Ascending aorta (tissue), 2 donors: Measurements from ENCODE around the gene PTPRC. TPM values are rescaled to one million over a fixed set of nuclear protein-coding genes. Genes with fewer than 3 reads are reported as not detected.

Experiments
- DNase-seq, 2 donors: peaks; one replicate each; pipeline ENCODE4 v3.0.0-alpha.2; 2019; ENCODE audit warnings: low spot score in 2 of 2
- H3K27ac ChIP-seq, 2 donors: fragments of 200-600 bp; sonication (generic); one replicate each; pipeline ENCODE4 v1.5.1; 2016 to 2017; ENCODE audit warnings: mild to moderate bottlenecking in 1 of 2
- H3K27me3 ChIP-seq: fragments of 200-600 bp; sonication (generic); one replicate; pipeline ENCODE4 v1.5.1; 2017
- H3K36me3 ChIP-seq, 2 donors: fragments of 200-600 bp; sonication (generic); one replicate each; pipeline ENCODE4 v1.5.1; 2016
- H3K4me1 ChIP-seq, 2 donors: fragments of 200-600 bp; sonication (generic); one replicate each; pipeline ENCODE4 v1.5.1; 2016 to 2017; ENCODE audit warnings: mild to moderate bottlenecking in 1 of 2
- H3K4me3 ChIP-seq, 2 donors: fragments of 200-600 bp; sonication (generic); one replicate each; pipeline ENCODE4 v1.5.1; 2016 to 2017; ENCODE audit warnings: mild to moderate bottlenecking in 1 of 2
- H3K9me3 ChIP-seq, 2 donors: fragments of 200-600 bp; sonication (generic); one replicate each; pipeline ENCODE4 v1.5.1; 2016
- CTCF ChIP-seq, 3 experiments: fragments of 200-600 bp in 2 of 3; fragments of 450-650 bp in 1 of 3; sonication (generic) in 2 of 3; IDR thresholded peaks; one replicate each; pipeline ENCODE4 v1.5.1; 2016 to 2019; ENCODE audit warnings: antibody characterized with exemption in 3 of 3, mild to moderate bottlenecking in 1 of 3, moderate library complexity in 1 of 3
- intact Hi-C: fragments of 100-400 bp; cut with DNase I; formaldehyde crosslinking; loops from one replicate; pipeline ENCODE4 v1.15.1; 2023
- total RNA-seq: library from RNA; depleted of rRNA; stranded (reverse); fragments of >200 nt; gene quantifications from one replicate; pipeline ENCODE4 v1.1.0, GENCODE V29; 2016

The PTPRC gene
- total RNA-seq, 1 donor from 2014 or later, result 21.3 TPM

GRCh38 chr1:198612471-198613260, 26.2 kb upstream of the PTPRC start:
- H3K36me3 ChIP-seq, result no peaks in the 10 kb centered on the region
- DNase-seq, result no peak
- H3K4me1 ChIP-seq, result no peaks in the 10 kb centered on the region
- H3K4me3 ChIP-seq, result no peak overlapping the region
- intact Hi-C loops, result no loop called here
- no peak for TF ChIP-seq CTCF (IDR thresholded peaks at IDR 0.05)
- H3K27ac ChIP-seq, result no peak overlapping the region
- no peaks in the 10 kb centered on the region for H3K27me3 ChIP-seq
- H3K9me3 ChIP-seq, result no peaks in the 10 kb centered on the region

GRCh38 chr1:198617406-198617805, 21.4 kb upstream of the PTPRC start:
- no peak for DNase-seq
- Histone ChIP-seq H3K36me3 (no peaks in the 10 kb centered on the region), H3K27ac (no peak overlapping the region), H3K4me1 (no peaks in the 10 kb centered on the region), H3K9me3 (no peaks in the 10 kb centered on the region), H3K27me3 (no peaks in the 10 kb centered on the region), H3K4me3 (no peak overlapping the region)
- TF ChIP-seq CTCF (IDR thresholded peaks at IDR 0.05), result no peak
- intact Hi-C loops, result no loop called here

- intact Hi-C loops, result no loop called here
- H3K27ac ChIP-seq, result no peak overlapping the region
- TF ChIP-seq CTCF (IDR thresholded peaks at IDR 0.05), result no peak
These were observed 19.3 kb upstream of the PTPRC start for GRCh38 chr1:198619375-198620140.

GRCh38 chr1:198620218-198620617, 18.6 kb upstream of the PTPRC start:
- Histone ChIP-seq H3K27me3 (no peaks in the 10 kb centered on the region), H3K4me3 (no peak overlapping the region), H3K36me3 (no peaks in the 10 kb centered on the region), H3K27ac (no peak overlapping the region), H3K9me3 (no peaks in the 10 kb centered on the region), H3K4me1 (no peaks in the 10 kb centered on the region)
- no peak for DNase-seq
- TF ChIP-seq CTCF (IDR thresholded peaks at IDR 0.05), result no peak
- intact Hi-C loops, result no loop called here

More at GRCh38 chr1:198619375-198620140, 19.3 kb upstream of the PTPRC start:
- Histone ChIP-seq H3K4me3 (no peak overlapping the region), H3K36me3 (no peaks in the 10 kb centered on the region), H3K27me3 (no peaks in the 10 kb centered on the region), H3K9me3 (no peaks in the 10 kb centered on the region), H3K4me1 (no peaks in the 10 kb centered on the region)
- DNase-seq, result no peak

GRCh38 chr1:198620951-198621824, 17.7 kb upstream of the PTPRC start:
- no peak overlapping the region for H3K27ac ChIP-seq
- no peaks in the 10 kb centered on the region for H3K9me3 ChIP-seq
- no peak overlapping the region for H3K4me3 ChIP-seq
- H3K36me3 ChIP-seq, result no peaks in the 10 kb centered on the region
- intact Hi-C loops, result no loop called here
- no peak for TF ChIP-seq CTCF (IDR thresholded peaks at IDR 0.05)
- no peaks in the 10 kb centered on the region for H3K4me1 ChIP-seq
- no peaks in the 10 kb centered on the region for H3K27me3 ChIP-seq
- no peak for DNase-seq
